Smooth muscle cell (in vitro differentiated cells): ENCODE data around the gene PARP11. TPM values are rescaled to one million over a fixed set of nuclear protein-coding genes. Genes with fewer than 3 reads are reported as not detected.
A peak's percentile ranks its signal among the peaks of the same experiment; 100 is the strongest.

Experiments
- DNase-seq: peaks from one replicate; lab custom pipeline; 2025; ENCODE audit not compliant: unreplicated experiment; lab: John Stamatoyannopoulos, UW
- H2AFZ ChIP-seq: fragments of 200-600 bp; sonication (generic); 2 replicates; pipeline ENCODE4 v1.6.0; 2016; ENCODE audit warnings: antibody characterized with exemption, low read depth, mild to moderate bottlenecking
- H3F3A ChIP-seq: fragments of 200-600 bp; sonication (generic); 2 replicates; pipeline ENCODE4 v1.6.0; 2017; ENCODE audit warnings: antibody characterized with exemption, low read depth
- H3K27ac ChIP-seq: fragments of 200-600 bp; sonication (generic); 2 replicates; pipeline ENCODE4 v1.5.1; 2016; ENCODE audit warnings: low read depth, mild to moderate bottlenecking
- H3K27me3 ChIP-seq: fragments of 200-600 bp; sonication (generic); 2 replicates; pipeline ENCODE4 v1.6.1; 2016; ENCODE audit warnings: low read depth, mild to moderate bottlenecking
- H3K36me3 ChIP-seq: fragments of 200-600 bp; sonication (generic); 2 replicates; pipeline ENCODE4 v1.5.1; 2016; ENCODE audit warnings: low read depth
- H3K4me1 ChIP-seq: fragments of 200-600 bp; sonication (generic); 2 replicates; pipeline ENCODE4 v1.5.1; 2016; ENCODE audit warnings: low read depth
- H3K4me2 ChIP-seq: fragments of 200-600 bp; sonication (generic); 2 replicates; pipeline ENCODE4 v1.6.0; 2016; ENCODE audit warnings: mild to moderate bottlenecking
- H3K4me3 ChIP-seq: fragments of 200-600 bp; sonication (generic); 2 replicates; pipeline ENCODE4 v1.5.1; 2016; ENCODE audit warnings: mild to moderate bottlenecking
- H3K79me2 ChIP-seq: fragments of 200-600 bp; sonication (generic); 2 replicates; pipeline ENCODE4 v1.6.0; 2016; ENCODE audit warnings: low read depth, mild to moderate bottlenecking
- H3K9ac ChIP-seq: fragments of 200-600 bp; sonication (generic); 2 replicates; pipeline ENCODE4 v1.6.0; 2016; ENCODE audit warnings: low read depth
- H3K9me3 ChIP-seq: fragments of 200-600 bp; sonication (generic); replicated peaks from 2 replicates; pipeline ENCODE4 v1.5.1; 2016; ENCODE audit warnings: low read depth
- H4K20me1 ChIP-seq: fragments of 200-600 bp; sonication (generic); 2 replicates; pipeline ENCODE4 v1.6.0; 2016; ENCODE audit warnings: low read depth
- WGBS: methylation state at CpG from one replicate; pipeline ENCODE4 v1.1.7; 2016; ENCODE audit warnings: low lambda C conversion rate; 5-methylcytosine and 5-hydroxymethylcytosine counted together
- polyA plus RNA-seq: library from polyadenylated mRNA; unstranded; fragments of >200 nt; fragmentation: Nextera tagmentation; extraction: Ambion mirVana; gene quantifications from 2 replicates; pipeline ENCODE4 v1.2.1, GENCODE V29; 2016
- total RNA-seq: library from RNA; depleted of rRNA; stranded (reverse); fragments of >200 nt; gene quantifications from 2 replicates; pipeline ENCODE4 v1.2.3, GENCODE V29; 2014
- TF ChIP-seq, protein P1 (sequence below): fragments of 200-600 bp; sonication (generic); IDR thresholded peaks from 2 replicates; pipeline ENCODE4 v1.5.1; 2017; ENCODE audit warnings: borderline replicate concordance, mild to moderate bottlenecking, antibody characterized with exemption; ENCODE audit not compliant: insufficient read depth, poor library complexity, severe bottlenecking

Gene PARP11
- total and polyA plus RNA-seq, 2 experiments from 2014 or later, result 6.1 to 9.6 TPM

DNA sequence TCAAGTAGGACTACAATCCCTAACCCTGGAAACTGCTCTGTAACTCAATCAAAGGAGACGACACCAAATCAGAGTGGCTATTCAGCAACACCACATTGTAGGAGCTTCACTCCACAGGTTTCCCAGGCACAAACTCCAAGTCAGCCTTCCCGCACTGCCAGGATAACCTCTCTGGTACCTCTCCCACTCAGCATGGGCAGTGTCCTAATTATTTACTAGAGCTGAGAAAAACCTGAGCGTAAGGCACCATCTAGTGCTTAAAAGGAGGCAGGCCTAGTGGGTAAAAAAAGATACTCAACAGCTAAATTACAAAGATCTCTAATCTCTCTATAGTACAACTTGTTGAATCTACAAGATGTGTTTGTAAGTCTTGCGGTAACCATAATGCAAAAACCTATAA, 36.1 kb downstream of the PARP11 start:
- Histone ChIP-seq H3K4me1 (peaks cover 11% of the 10 kb centered on the region), H2AFZ (no peak overlapping the region), H3K4me2 (peak overlapping the region; percentile 72), H3K36me3 (no peaks in the 10 kb centered on the region), H3K27ac (peak overlapping the region; percentile 92), H3K4me3 (no peak overlapping the region), H4K20me1 (peaks cover 13% of the 10 kb centered on the region), H3K79me2 (peaks cover 23% of the 10 kb centered on the region), H3K9ac (peak overlapping the region; percentile 44), H3K27me3 (no peaks in the 10 kb centered on the region), H3K9me3 (no peaks in the 10 kb centered on the region), H3F3A (peaks cover 10% of the 10 kb centered on the region)
- DNase-seq, result no peak
- WGBS, result 77% methylated on average over 4 of the region's 4 CpGs
- TF ChIP-seq, protein P1, sequence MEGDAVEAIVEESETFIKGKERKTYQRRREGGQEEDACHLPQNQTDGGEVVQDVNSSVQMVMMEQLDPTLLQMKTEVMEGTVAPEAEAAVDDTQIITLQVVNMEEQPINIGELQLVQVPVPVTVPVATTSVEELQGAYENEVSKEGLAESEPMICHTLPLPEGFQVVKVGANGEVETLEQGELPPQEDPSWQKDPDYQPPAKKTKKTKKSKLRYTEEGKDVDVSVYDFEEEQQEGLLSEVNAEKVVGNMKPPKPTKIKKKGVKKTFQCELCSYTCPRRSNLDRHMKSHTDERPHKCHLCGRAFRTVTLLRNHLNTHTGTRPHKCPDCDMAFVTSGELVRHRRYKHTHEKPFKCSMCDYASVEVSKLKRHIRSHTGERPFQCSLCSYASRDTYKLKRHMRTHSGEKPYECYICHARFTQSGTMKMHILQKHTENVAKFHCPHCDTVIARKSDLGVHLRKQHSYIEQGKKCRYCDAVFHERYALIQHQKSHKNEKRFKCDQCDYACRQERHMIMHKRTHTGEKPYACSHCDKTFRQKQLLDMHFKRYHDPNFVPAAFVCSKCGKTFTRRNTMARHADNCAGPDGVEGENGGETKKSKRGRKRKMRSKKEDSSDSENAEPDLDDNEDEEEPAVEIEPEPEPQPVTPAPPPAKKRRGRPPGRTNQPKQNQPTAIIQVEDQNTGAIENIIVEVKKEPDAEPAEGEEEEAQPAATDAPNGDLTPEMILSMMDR, result peak; percentile 3

DNA sequence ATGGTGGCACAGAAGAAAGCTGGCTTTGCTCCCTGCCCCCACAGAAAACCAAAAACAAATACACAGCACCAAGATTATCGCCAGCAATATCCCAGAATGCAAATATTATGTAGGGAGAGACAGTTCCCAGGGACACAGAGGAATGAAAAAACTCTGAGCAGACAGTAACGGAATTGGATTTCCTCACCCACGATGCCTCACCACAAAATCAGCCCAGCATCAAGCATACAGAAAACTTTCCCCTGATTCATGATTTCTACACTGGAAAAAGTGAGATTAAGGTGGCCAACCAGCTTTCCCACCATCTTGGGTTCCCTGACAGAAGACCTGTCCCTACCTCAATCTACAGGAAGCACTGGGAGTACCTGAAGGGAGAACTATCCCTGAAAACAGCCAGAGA, 36.6 kb downstream of the PARP11 start:
- 28% methylated on average over 3 of the region's 3 CpGs for WGBS
- Histone ChIP-seq H2AFZ (peak overlapping the region; percentile 46), H3K4me1 (peaks cover 11% of the 10 kb centered on the region), H3K27me3 (no peaks in the 10 kb centered on the region), H3F3A (peaks cover 10% of the 10 kb centered on the region), H3K4me3 (no peak overlapping the region), H3K27ac (peak overlapping the region; percentile 92), H4K20me1 (peaks cover 16% of the 10 kb centered on the region), H3K79me2 (peaks cover 23% of the 10 kb centered on the region), H3K4me2 (peak overlapping the region; percentile 72), H3K36me3 (no peaks in the 10 kb centered on the region), H3K9me3 (no peaks in the 10 kb centered on the region), H3K9ac (peak overlapping the region; percentile 58)
- no peak for DNase-seq
- TF ChIP-seq, protein P1, result no peak

DNA sequence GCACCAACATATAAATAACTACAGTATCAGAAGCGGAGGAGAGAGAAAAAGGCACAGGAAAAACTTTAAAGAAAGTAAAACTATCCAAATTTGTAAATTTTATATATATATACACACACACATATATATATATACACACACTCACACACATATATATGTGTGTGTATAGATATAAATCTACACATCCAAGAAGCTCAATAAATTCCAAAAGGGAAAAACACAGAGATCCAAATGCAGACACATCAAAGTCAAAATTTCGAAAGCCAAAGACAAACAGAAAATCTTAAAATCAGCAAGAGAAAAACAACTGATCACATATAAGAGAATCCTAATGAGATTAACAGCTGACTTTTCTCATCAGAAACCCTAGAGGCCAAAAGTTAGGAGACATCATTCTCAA, 37.3 kb downstream of the PARP11 start:
- DNase-seq, result no peak
- WGBS, result 91% methylated on average over 2 of the region's 2 CpGs
- peaks cover 11% of the 10 kb centered on the region for H3K4me1 ChIP-seq
- H3K9ac ChIP-seq, result peak overlapping the region; percentile 58
- H3K79me2 ChIP-seq, result peaks cover 29% of the 10 kb centered on the region
- no peak overlapping the region for H2AFZ ChIP-seq
- H3K27ac ChIP-seq, result peak overlapping the region; percentile 92
- peaks cover 10% of the 10 kb centered on the region for H3F3A ChIP-seq
- no peaks in the 10 kb centered on the region for H3K36me3 ChIP-seq
- H4K20me1 ChIP-seq, result peaks cover 16% of the 10 kb centered on the region
- no peaks in the 10 kb centered on the region for H3K9me3 ChIP-seq
- no peak overlapping the region for H3K4me3 ChIP-seq
- no peaks in the 10 kb centered on the region for H3K27me3 ChIP-seq
- TF ChIP-seq, protein P1, result no peak
- peak overlapping the region; percentile 72 for H3K4me2 ChIP-seq

DNA sequence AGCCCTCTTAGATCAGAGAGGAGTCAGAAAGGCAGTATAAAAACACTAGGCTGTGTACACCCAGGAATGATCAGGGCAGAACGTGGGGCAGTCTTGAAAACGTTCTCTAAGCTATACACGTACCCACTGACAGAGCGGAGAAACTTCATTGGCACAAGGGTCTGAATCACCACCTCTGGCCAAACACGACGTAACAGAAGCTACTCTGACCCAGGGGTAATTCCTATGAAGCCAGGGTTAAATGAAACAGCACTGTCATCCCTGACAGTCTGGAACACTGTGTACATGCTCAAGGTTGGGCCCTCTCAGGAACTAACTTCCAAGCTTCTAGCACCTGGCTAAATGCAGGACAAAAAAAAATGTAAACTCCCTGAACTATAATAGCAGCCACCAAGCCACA, 38.4 kb downstream of the PARP11 start:
- WGBS, result 57% methylated on average over 6 of the region's 6 CpGs

More for the DNA sequence above, 38.4 kb downstream of the PARP11 start:
- Histone ChIP-seq H3K9ac (peak overlapping the region; percentile 7), H3K27ac (peak overlapping the region; percentile 92), H3F3A (peaks cover 10% of the 10 kb centered on the region), H3K27me3 (no peaks in the 10 kb centered on the region), H3K9me3 (no peaks in the 10 kb centered on the region), H3K4me2 (no peak overlapping the region), H3K4me3 (no peak overlapping the region), H3K4me1 (peaks cover 11% of the 10 kb centered on the region), H3K36me3 (no peaks in the 10 kb centered on the region), H4K20me1 (peaks cover 16% of the 10 kb centered on the region), H3K79me2 (peaks cover 37% of the 10 kb centered on the region), H2AFZ (no peak overlapping the region)
- TF ChIP-seq, protein P1, result no peak
- no peak for DNase-seq
